Thoracic aorta (tissue), 2 donors: ENCODE data around the gene AARSD1. TPM values are rescaled to one million over a fixed set of nuclear protein-coding genes. Genes with fewer than 3 reads are reported as not detected.

Experiments
- ATAC-seq: fragments of 150-250 bp; one replicate; pipeline ENCODE4 v1.8.0; 2017; ENCODE audit warnings: low read depth; ENCODE audit not compliant: insufficient number of reproducible peaks, low FRiP score
- DNase-seq: peaks from one replicate; pipeline ENCODE4 v3.0.0-alpha.2; 2020; ENCODE audit warnings: low spot score
- H3K27ac ChIP-seq, 2 donors: fragments of 200-600 bp; sonication (generic); 1 replicate in 1 of 2; 2 replicates in 1 of 2; pipeline ENCODE4 v1.5.1; 2016; ENCODE audit warnings: mild to moderate bottlenecking in 2 of 2, moderate library complexity in 2 of 2
- H3K27me3 ChIP-seq: fragments of 200-600 bp; sonication (generic); replicated peaks from 2 replicates; pipeline ENCODE4 v1.6.0; 2016; ENCODE audit warnings: mild to moderate bottlenecking; ENCODE audit not compliant: insufficient read depth
- H3K36me3 ChIP-seq: fragments of 200-600 bp; sonication (generic); one replicate; pipeline ENCODE4 v1.5.1; 2016
- H3K4me1 ChIP-seq, 2 donors: fragments of 200-600 bp; sonication (generic); 1 replicate in 1 of 2; 2 replicates in 1 of 2; pipeline versions ENCODE4 v1.5.1 to v1.6.0; 2016; ENCODE audit warnings: low read depth in 2 of 2, mild to moderate bottlenecking in 1 of 2; ENCODE audit not compliant: control insufficient read depth in 1 of 2
- H3K4me3 ChIP-seq: fragments of 200-600 bp; sonication (generic); 2 replicates; pipeline ENCODE4 v1.5.1; 2016; ENCODE audit warnings: mild to moderate bottlenecking
- H3K9me3 ChIP-seq: fragments of 200-600 bp; sonication (generic); 2 replicates; pipeline ENCODE4 v1.5.1; 2016
- total RNA-seq, 2 donors: library from RNA; depleted of rRNA; stranded (reverse); fragments of >200 nt; gene quantifications; one replicate each; pipeline versions ENCODE4 v1.1.0 to v1.2.3, GENCODE V29; 2016
- TF ChIP-seq, protein P1 (sequence below): fragments of 200-600 bp; sonication (generic); IDR thresholded peaks from one replicate; pipeline ENCODE4 v1.5.1; 2019; ENCODE audit warnings: antibody characterized with exemption

Gene AARSD1
- total RNA-seq, 2 donors from 2014 or later: 26.0 to 35.5 TPM

DNA sequence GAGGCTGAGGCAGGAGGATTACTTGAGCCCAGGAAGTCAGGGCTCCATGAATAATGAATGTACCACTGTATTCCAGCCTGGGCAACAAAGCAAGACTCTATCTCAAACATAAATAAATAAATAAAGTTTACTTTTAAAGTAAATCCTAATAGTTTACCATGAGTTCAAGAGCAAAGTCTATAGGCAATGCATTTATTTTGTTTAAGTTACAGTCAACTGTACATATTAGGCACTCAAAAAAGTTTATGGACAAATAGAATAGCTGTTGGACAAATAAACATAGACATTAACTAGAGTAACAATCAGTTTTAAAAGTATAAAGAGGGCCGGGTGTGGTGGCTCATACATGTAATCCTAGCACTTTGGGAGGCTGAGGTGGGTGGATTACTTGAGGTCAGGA lies 3.7 kb upstream of the AARSD1 start:
- Histone ChIP-seq H3K27ac (no peak overlapping the region), H3K4me3 (no peak overlapping the region), H3K36me3 (no peaks in the 10 kb centered on the region), H3K9me3 (no peaks in the 10 kb centered on the region), H3K4me1 (peaks cover 4 to 9% of the 10 kb centered on the region in 2 donors), H3K27me3 (no peaks in the 10 kb centered on the region)
- no peak for DNase-seq
- TF ChIP-seq, protein P1, sequence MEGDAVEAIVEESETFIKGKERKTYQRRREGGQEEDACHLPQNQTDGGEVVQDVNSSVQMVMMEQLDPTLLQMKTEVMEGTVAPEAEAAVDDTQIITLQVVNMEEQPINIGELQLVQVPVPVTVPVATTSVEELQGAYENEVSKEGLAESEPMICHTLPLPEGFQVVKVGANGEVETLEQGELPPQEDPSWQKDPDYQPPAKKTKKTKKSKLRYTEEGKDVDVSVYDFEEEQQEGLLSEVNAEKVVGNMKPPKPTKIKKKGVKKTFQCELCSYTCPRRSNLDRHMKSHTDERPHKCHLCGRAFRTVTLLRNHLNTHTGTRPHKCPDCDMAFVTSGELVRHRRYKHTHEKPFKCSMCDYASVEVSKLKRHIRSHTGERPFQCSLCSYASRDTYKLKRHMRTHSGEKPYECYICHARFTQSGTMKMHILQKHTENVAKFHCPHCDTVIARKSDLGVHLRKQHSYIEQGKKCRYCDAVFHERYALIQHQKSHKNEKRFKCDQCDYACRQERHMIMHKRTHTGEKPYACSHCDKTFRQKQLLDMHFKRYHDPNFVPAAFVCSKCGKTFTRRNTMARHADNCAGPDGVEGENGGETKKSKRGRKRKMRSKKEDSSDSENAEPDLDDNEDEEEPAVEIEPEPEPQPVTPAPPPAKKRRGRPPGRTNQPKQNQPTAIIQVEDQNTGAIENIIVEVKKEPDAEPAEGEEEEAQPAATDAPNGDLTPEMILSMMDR: no peak
- ATAC-seq: no peak

DNA sequence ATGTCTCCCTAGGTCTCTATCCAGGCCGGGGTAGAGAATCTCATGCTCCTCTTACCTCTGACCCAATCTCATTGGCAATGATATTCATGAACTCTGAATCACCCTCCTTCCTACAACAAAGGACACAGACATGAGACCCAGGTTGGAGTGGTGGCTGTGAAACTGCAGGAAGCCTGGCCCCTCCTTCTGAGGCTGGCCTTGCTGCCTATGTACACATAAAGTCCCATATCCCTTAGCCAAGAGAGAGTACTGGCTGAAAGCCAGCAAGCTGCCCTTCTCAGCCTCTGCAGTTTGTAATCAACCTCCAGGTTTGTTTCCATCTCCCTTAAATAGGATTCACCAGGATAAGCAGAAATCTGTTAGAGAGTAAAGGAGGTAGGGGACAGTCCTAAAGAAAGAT lies 10.6 kb downstream of the AARSD1 start:
- ATAC-seq (no peak), DNase-seq (no peak)
- H3K27me3 ChIP-seq: no peaks in the 10 kb centered on the region
- H3K36me3 ChIP-seq: peaks cover 70% of the 10 kb centered on the region
- no peaks in the 10 kb centered on the region for H3K9me3 ChIP-seq
- H3K4me1 ChIP-seq: no peaks in the 10 kb centered on the region
- H3K27ac ChIP-seq: no peak overlapping the region
- TF ChIP-seq, protein P1: no peak
- H3K4me3 ChIP-seq: no peak overlapping the region

DNA sequence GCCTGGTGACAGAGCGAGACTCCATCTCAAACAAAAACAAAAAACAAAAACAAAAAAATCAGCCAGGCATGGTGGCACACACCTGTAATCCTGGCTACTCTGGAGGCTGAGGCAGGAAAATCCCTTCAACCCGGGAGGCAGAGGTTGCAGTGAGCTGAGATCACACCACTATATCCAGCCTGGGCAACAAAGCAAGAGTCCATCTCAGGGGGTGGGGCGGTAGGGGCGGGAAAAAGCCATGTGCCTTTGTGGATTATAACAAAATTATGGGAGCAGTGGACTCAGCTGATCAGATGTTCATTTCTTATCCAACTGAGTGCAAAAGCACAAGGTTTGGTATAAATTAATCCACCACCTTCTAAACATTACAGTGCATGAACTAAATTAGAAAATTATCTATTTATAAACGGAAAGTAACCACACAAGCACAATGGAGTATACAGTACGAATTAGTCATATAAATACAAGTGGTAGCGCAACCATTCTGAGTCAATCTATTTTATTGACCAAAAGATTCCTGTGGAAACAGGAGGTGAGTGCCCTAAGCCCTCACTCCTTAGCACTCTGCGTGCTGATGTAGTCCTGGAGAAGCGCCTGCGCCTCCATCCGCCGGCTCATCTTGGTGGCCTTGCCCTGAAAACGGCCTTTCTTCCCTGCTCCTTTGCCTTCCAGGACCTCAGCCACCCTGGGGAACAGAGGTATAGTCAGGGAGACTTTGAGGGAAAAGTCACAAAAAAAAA lies 14.0 kb downstream of the AARSD1 start:
- no peak overlapping the region for H3K4me3 ChIP-seq
- ATAC-seq (no peak), DNase-seq (no peak)
- no peaks in the 10 kb centered on the region for H3K9me3 ChIP-seq
- peaks cover 4 to 7% of the 10 kb centered on the region in 2 donors for H3K4me1 ChIP-seq
- H3K36me3 ChIP-seq: peaks cover 49% of the 10 kb centered on the region
- H3K27me3 ChIP-seq: no peaks in the 10 kb centered on the region
- H3K27ac ChIP-seq: no peak overlapping the region
- TF ChIP-seq, protein P1: no peak

DNA sequence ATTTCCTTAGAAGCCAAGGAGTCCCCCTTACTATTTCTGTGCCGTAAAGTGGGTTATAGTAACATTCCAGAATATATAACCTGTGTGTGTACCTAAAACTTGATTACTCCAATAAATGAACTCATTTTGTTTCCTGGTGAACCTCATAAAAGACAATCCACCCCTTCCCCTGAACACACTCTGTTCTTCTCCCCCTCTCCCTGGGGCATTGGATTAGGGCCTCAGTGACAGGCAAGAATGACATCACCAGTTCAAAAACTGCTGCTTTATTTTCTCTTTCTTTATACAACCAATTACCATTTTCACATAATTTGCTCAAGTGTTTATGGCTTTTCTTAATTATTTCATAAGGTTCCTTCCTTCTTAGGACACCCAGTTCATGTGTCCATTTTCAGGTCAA lies 17.4 kb downstream of the AARSD1 start:
- H3K4me1 ChIP-seq: peaks cover 4 to 22% of the 10 kb centered on the region in 2 donors
- TF ChIP-seq, protein P1: no peak
- DNase-seq: no peak
- H3K9me3 ChIP-seq: no peaks in the 10 kb centered on the region
- no peak overlapping the region for H3K4me3 ChIP-seq
- H3K27me3 ChIP-seq: no peaks in the 10 kb centered on the region
- ATAC-seq: no peak
- H3K27ac ChIP-seq: peak overlapping the region; percentile 54 to 69
- peaks cover 18% of the 10 kb centered on the region for H3K36me3 ChIP-seq

DNA sequence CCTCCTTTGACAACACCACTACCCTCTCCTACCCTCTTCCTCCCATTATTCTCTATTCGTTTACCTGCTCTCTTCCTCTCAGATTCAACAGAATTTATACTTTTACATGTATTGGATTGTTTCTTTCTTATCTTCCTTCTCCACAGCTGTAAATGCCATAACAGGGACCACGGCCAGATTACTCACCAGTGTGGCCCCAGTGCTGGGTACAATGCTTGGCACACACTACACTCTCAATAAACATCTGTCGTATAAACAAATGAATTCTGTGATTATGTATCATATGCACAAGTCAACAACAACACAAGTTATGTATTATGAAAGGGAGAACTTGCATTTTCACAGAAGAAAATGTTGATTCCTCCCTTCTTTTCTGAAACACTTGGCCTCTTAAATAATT lies 20.0 kb downstream of the AARSD1 start:
- peak overlapping the region in 1 of 2 donors; percentile 69 for H3K27ac ChIP-seq
- no peaks in the 10 kb centered on the region for H3K9me3 ChIP-seq
- DNase-seq: no peak

More for the DNA sequence above, 20.0 kb downstream of the AARSD1 start:
- ATAC-seq: no peak
- H3K27me3 ChIP-seq: no peaks in the 10 kb centered on the region
- H3K36me3 ChIP-seq: no peaks in the 10 kb centered on the region
- TF ChIP-seq, protein P1: no peak
- H3K4me1 ChIP-seq: peaks cover 4 to 22% of the 10 kb centered on the region in 2 donors
- no peak overlapping the region for H3K4me3 ChIP-seq
